Hepatocyte (in vitro differentiated cells): ENCODE results near the gene RGS6. TPM values are rescaled to one million over a fixed set of nuclear protein-coding genes. Genes with fewer than 3 reads are reported as not detected.

Experiments used
- DNase-seq: peaks from one replicate; pipeline ENCODE4 v3.0.0-alpha.2; 2016; ENCODE audit warnings: low spot score
- H2AFZ ChIP-seq: fragments of 200-600 bp; sonication (generic); 2 replicates; pipeline ENCODE4 v1.6.0; 2016; ENCODE audit warnings: antibody characterized with exemption, mild to moderate bottlenecking
- H3K27ac ChIP-seq: fragments of 200-600 bp; sonication (generic); 2 replicates; pipeline ENCODE4 v1.5.1; 2016; ENCODE audit warnings: mild to moderate bottlenecking
- H3K27me3 ChIP-seq: fragments of 200-600 bp; sonication (generic); 2 replicates; pipeline ENCODE4 v1.6.1; 2016
- H3K36me3 ChIP-seq: fragments of 200-600 bp; sonication (generic); replicated peaks from 2 replicates; pipeline ENCODE4 v1.5.1; 2016; ENCODE audit warnings: low read depth; ENCODE audit not compliant: insufficient read depth
- H3K4me1 ChIP-seq: fragments of 200-600 bp; sonication (generic); 2 replicates; pipeline ENCODE4 v1.5.1; 2016; ENCODE audit warnings: mild to moderate bottlenecking, moderate library complexity; ENCODE audit not compliant: insufficient read depth
- H3K4me2 ChIP-seq: fragments of 200-600 bp; sonication (generic); 2 replicates; pipeline ENCODE4 v1.6.0; 2016
- H3K4me3 ChIP-seq: fragments of 200-600 bp; sonication (generic); 2 replicates; pipeline ENCODE4 v1.5.1; 2016; ENCODE audit warnings: mild to moderate bottlenecking
- H3K79me2 ChIP-seq: fragments of 200-600 bp; sonication (generic); 2 replicates; pipeline ENCODE4 v1.6.0; 2017; ENCODE audit warnings: mild to moderate bottlenecking
- H3K9me2 ChIP-seq: fragments of 200-600 bp; sonication (generic); replicated peaks from 2 replicates; pipeline ENCODE4 v1.6.0; 2017; ENCODE audit warnings: mild to moderate bottlenecking; ENCODE audit not compliant: insufficient read depth
- H3K9me3 ChIP-seq: fragments of 200-600 bp; sonication (generic); 2 replicates; pipeline ENCODE4 v1.5.1; 2016; ENCODE audit warnings: low read depth, mild to moderate bottlenecking
- H4K20me1 ChIP-seq: fragments of 200-600 bp; sonication (generic); 2 replicates; pipeline ENCODE4 v1.6.0; 2016; ENCODE audit warnings: mild to moderate bottlenecking; ENCODE audit not compliant: insufficient read depth, poor library complexity, severe bottlenecking
- EZH2 ChIP-seq: fragments of 200-600 bp; sonication (generic); IDR thresholded peaks from 2 replicates; pipeline ENCODE4 v1.6.1; 2016; ENCODE audit warnings: antibody characterized with exemption, mild to moderate bottlenecking, borderline replicate concordance
- EZH2phosphoT487 ChIP-seq: fragments of 200-600 bp; sonication (generic); IDR thresholded peaks from one replicate; pipeline ENCODE4 v1.6.1; 2018; ENCODE audit warnings: antibody characterized with exemption, mild to moderate bottlenecking, low read depth, moderate library complexity; ENCODE audit not compliant: unreplicated experiment, severe bottlenecking
- whole genome bisulfite sequencing: methylation state at CpG from one replicate; pipeline ENCODE4 v1.1.6; 2016; ENCODE audit warnings: low lambda C conversion rate; ENCODE audit errors: missing lambda C conversion rate; 5-methylcytosine and 5-hydroxymethylcytosine counted together
- polyA plus RNA-seq: library from polyadenylated mRNA; unstranded; fragments of >200 nt; fragmentation: Nextera tagmentation; extraction: Ambion mirVana; gene quantifications from 2 replicates; pipeline ENCODE4 v1.2.1, GENCODE V29; 2016
- total RNA-seq: library from RNA; depleted of rRNA; stranded (reverse); fragments of >200 nt; gene quantifications from 2 replicates; pipeline ENCODE4 v1.2.3, GENCODE V29; 2014
- TF ChIP-seq, protein P1 (sequence below): fragments of 200-600 bp; sonication (generic); IDR thresholded peaks from 2 replicates; pipeline ENCODE4 v1.5.1; 2016; ENCODE audit warnings: antibody characterized with exemption, mild to moderate bottlenecking; ENCODE audit not compliant: poor library complexity

RGS6 gene
- total and polyA plus RNA-seq, 2 experiments from 2014 or later, result 0.25 to 0.87 TPM

DNA sequence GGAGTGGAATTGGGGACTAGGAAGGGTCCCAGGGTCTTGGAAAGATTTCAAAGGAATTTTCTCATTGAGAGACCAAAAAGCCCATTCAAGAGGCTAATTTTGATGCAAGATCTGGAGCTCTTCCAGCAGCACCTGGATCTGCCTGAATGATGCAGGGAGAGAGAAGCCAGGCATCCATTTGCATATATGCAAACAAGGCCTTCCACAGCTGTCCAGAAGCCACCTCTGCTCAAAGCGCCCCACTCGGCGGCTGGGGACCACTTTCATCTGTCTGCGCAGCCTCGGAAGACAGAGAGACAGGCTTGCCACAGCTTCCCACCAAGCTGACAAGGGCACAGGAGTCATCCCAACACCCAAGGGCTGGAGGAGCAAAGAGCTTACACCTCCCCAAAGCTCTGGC, 666.1 kb downstream of the RGS6 start:
- no peaks in the 10 kb centered on the region for H3K9me2 ChIP-seq
- 89% methylated on average over 5 of the region's 5 CpGs for WGBS
- no peak overlapping the region for H2AFZ ChIP-seq
- no peaks in the 10 kb centered on the region for H3K36me3 ChIP-seq
- H3K27ac ChIP-seq, result no peak overlapping the region
- H3K4me2 ChIP-seq, result no peak overlapping the region
- H3K79me2 ChIP-seq, result no peaks in the 10 kb centered on the region
- H3K4me3 ChIP-seq, result no peak overlapping the region
- H3K9me3 ChIP-seq, result no peaks in the 10 kb centered on the region
- no peak for DNase-seq
- no peaks in the 10 kb centered on the region for H3K27me3 ChIP-seq
- H3K4me1 ChIP-seq, result no peaks in the 10 kb centered on the region
- no peaks in the 10 kb centered on the region for H4K20me1 ChIP-seq
- TF ChIP-seq EZH2 (no peak), EZH2phosphoT487 (no peak)
- TF ChIP-seq, protein P1, sequence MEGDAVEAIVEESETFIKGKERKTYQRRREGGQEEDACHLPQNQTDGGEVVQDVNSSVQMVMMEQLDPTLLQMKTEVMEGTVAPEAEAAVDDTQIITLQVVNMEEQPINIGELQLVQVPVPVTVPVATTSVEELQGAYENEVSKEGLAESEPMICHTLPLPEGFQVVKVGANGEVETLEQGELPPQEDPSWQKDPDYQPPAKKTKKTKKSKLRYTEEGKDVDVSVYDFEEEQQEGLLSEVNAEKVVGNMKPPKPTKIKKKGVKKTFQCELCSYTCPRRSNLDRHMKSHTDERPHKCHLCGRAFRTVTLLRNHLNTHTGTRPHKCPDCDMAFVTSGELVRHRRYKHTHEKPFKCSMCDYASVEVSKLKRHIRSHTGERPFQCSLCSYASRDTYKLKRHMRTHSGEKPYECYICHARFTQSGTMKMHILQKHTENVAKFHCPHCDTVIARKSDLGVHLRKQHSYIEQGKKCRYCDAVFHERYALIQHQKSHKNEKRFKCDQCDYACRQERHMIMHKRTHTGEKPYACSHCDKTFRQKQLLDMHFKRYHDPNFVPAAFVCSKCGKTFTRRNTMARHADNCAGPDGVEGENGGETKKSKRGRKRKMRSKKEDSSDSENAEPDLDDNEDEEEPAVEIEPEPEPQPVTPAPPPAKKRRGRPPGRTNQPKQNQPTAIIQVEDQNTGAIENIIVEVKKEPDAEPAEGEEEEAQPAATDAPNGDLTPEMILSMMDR, result no peak

DNA sequence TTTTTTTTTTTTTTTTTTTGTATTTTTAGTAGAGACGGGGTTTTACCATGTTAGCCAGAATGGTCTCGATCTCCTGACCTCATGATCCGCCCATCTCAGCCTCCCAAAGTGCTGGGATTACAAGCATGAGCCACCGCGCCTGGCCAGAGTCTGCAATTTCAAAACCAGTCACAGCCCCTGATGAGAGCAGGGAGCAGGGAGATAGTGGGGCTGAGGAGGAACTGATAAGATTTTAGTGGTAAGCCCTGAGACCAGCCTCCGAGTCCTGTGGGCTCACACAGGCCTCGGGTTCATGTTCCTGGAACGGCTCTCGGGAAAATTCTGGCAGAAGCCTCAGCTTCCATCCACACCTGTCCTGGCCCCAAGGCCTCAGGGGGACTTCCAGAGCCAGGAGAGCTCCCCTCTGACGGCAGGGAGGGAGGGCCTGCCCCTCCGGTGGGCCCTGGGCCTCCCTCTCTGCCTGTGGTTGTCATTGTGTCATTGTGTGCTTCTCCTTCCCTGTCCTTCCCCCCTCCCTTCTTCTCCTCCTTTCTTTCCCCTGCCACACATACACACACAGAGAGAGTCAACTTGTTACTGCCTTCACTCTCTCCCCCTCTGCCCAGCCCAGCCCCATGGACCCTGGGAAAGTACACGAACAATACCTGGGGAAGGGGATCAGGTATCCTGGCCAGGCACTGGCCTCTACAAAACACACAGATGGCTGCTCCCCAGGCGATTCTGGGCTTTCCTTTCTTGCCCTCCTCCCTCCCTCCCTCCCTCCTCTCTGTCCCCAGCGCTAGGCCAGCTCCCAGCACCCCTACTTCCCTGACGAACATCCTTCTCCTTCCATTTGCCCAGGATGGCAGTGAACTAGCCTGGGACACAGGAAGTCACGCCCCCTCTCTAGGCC, 667.6 kb downstream of the RGS6 start:
- no peaks in the 10 kb centered on the region for H3K9me3 ChIP-seq
- no peaks in the 10 kb centered on the region for H4K20me1 ChIP-seq
- H3K27me3 ChIP-seq, result no peaks in the 10 kb centered on the region
- H3K9me2 ChIP-seq, result no peaks in the 10 kb centered on the region
- no peak for DNase-seq
- no peaks in the 10 kb centered on the region for H3K4me1 ChIP-seq
- no peak overlapping the region for H3K4me3 ChIP-seq
- 53% methylated on average over 15 of the region's 16 CpGs for WGBS
- H3K79me2 ChIP-seq, result no peaks in the 10 kb centered on the region
- no peak overlapping the region for H2AFZ ChIP-seq
- H3K4me2 ChIP-seq, result no peak overlapping the region
- TF ChIP-seq EZH2phosphoT487, result no peak
- no peak for TF ChIP-seq EZH2
- TF ChIP-seq, protein P1, result no peak
- H3K36me3 ChIP-seq, result no peaks in the 10 kb centered on the region
- no peak overlapping the region for H3K27ac ChIP-seq

DNA sequence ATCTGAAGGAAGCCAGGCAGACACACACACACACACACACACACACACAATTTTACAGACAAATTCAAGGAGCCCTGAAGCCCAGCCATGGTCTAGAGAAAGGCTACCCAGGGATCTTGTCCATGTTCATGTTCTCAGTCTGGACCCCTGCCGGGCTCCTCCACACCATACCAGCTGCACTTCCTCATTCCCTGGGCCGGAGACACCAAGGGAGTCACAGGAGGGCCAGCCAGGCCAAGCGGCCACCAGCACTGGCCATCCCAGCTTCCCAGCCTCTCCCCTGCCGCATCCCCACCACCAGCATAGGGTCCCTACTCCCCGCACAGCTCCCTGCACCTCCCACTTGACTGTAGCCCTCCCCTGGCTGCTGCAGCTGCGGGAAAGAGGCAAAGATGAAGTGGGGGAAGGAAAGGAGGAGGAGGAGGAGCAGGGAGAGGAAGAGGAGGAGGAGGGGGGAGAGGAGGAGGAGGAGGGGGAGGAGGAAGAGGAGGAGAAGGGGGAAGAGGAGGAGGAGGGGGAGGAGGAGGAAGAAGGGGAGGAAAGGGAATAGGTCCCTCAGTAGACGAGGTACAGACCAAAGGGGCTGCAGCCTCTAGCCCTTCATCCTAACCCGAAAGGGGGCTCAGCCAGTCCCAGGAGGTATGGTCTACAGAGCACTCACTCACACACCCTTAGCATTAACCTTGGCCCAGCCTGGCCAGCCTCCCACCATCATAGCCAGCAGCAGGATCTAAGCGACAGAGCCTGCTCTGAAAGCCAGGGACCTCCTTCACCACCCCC, 668.5 kb downstream of the RGS6 start:
- no peak overlapping the region for H3K4me3 ChIP-seq
- H3K27ac ChIP-seq, result no peak overlapping the region
- no peak for DNase-seq
- no peaks in the 10 kb centered on the region for H3K9me2 ChIP-seq
- no peaks in the 10 kb centered on the region for H3K9me3 ChIP-seq
- no peaks in the 10 kb centered on the region for H3K79me2 ChIP-seq
- H3K4me2 ChIP-seq, result no peak overlapping the region
- H3K4me1 ChIP-seq, result no peaks in the 10 kb centered on the region
- no peaks in the 10 kb centered on the region for H4K20me1 ChIP-seq
- WGBS, result 82% methylated on average over 7 of the region's 9 CpGs
- TF ChIP-seq, protein P1, result no peak
- TF ChIP-seq EZH2, result no peak
- no peak for TF ChIP-seq EZH2phosphoT487
- no peaks in the 10 kb centered on the region for H3K27me3 ChIP-seq
- H3K36me3 ChIP-seq, result no peaks in the 10 kb centered on the region
- H2AFZ ChIP-seq, result no peak overlapping the region
